Measurements from ENCODE around the gene NFKBIA. TPM values are rescaled to one million over a fixed set of nuclear protein-coding genes. Genes with fewer than 3 reads are reported as not detected.
A peak's percentile ranks its signal among the peaks of the same experiment; 100 is the strongest.
"Not testable (repeated sequence)": the region's sequence is repeated elsewhere in the genome, so short reads cannot be mapped to it uniquely, and the experiment has no call there.

NFKBIA gene
- total RNA-seq, 1 donor from 2014 or later, result 46.9 TPM

DNA sequence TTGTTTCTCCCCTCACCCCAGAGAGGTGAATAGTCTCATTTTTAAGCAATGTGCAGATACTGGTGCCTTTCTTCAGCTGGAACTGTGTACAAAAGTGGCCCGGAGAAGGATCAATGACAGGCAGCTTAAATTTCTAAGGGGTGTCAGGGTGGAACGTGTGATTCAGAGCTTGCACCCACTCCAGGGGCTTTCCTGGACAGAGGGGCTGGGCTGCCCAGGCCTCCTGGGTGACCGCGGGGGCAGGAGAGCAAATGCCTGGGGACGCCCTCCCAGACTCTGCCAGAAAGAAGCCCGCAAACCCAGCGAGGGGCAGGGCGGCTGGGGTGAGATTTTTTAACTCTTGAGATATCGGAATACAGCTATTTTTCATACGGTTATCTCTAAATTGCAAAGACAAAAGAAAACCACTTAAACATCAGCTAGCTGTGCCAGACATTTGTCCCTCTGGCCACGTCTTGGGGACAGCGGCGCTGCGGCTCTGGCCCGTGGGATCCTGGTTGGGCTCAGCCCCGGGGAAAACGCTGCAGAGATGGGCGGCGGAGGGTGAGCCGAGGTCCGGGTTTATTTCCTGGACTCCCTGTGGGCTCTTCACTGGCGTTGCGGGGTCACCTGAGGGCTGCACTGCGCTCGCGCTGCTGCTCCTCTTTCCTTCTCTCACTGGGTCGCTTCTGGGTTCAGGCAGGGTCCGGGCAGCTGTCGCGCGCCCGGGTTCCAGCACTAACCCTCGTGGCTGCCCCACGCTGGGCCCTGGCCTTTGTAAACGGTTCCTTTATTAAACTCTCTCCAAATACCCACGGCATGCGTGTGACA lies 35.8 kb downstream of the NFKBIA start:
- no peak for DNase-seq

- no peak for DNase-seq
Measured at GRCh38 chr14:35368139-35368460, 36.4 kb downstream of the NFKBIA start.

GRCh38 chr14:35367056-35367372 lies 37.5 kb downstream of the NFKBIA start:
- no peak for DNase-seq

- DNase-seq, result no peak
Measured at GRCh38 chr14:35366521-35366976, 38.0 kb downstream of the NFKBIA start.

- DNase-seq, result no peak
Measured at GRCh38 chr14:35366056-35366451, 38.5 kb downstream of the NFKBIA start.

- DNase-seq, result peak; percentile 42
Measured at GRCh38 chr14:35365130-35366055, 39.2 kb downstream of the NFKBIA start.

DNA sequence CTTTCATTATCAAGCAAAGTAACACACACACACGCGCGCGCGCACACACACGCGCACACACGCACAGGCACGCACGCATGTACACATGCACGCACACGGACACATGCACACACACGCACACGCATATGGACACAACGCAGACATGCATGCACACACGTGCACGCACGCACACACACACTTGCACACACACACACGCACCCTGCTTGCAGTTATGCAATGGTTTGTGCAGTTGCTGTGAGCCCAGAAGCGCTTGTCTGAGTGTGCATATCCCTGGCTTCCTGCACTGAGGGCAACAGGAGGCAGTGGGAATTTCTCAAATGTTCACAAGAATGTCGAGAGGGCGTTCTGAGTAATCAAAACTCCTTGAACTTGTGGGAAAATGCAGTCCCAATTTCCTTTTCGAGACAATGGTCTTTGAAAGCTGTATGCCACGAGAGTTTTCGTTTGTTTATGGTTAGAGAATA lies 41.6 kb downstream of the NFKBIA start:
- DNase-seq, result no peak

DNA sequence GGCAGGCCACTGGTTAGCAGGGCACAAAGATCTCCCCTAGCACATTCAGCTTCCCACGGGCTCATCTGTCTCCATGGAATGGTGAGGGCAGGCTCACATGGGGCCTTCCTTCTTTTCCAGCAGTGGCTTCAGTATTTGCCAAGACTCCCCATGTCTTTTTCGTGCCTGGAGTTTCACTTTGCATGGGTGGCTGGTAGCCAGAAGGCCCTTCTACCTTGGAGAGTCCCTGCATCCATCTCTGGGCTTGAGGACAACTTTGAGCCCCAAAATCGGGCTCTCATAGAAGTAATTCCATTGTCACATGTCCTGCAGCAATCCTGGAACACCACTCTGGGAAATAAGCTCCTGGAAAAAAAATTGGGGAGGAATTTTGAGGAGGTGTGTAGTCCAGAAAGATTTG lies 42.1 kb downstream of the NFKBIA start:
- no peak for DNase-seq

- DNase-seq, result no peak
Measured at GRCh38 chr14:35361141-35361480, 43.4 kb downstream of the NFKBIA start.

DNA sequence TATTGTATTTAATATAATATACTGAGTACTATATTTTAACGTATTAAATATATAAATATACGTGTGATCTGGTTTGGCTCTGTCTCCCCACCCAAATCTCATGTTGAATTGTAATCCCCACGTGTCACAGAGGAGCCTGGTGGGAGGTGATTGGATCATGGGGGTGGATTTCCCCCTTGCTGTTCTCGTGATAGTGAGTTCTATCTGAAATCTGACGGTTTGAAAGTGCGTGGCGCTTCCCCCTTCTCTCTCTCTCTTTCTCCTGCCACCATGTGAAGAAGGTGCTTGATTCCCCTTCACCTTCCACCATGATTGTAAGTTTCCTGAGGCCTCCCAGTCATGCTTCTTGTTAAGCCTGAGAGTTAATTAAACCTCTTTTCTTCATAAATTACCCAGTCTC lies 44.9 kb downstream of the NFKBIA start:
- DNase-seq, result not testable (repeated sequence)

DNA sequence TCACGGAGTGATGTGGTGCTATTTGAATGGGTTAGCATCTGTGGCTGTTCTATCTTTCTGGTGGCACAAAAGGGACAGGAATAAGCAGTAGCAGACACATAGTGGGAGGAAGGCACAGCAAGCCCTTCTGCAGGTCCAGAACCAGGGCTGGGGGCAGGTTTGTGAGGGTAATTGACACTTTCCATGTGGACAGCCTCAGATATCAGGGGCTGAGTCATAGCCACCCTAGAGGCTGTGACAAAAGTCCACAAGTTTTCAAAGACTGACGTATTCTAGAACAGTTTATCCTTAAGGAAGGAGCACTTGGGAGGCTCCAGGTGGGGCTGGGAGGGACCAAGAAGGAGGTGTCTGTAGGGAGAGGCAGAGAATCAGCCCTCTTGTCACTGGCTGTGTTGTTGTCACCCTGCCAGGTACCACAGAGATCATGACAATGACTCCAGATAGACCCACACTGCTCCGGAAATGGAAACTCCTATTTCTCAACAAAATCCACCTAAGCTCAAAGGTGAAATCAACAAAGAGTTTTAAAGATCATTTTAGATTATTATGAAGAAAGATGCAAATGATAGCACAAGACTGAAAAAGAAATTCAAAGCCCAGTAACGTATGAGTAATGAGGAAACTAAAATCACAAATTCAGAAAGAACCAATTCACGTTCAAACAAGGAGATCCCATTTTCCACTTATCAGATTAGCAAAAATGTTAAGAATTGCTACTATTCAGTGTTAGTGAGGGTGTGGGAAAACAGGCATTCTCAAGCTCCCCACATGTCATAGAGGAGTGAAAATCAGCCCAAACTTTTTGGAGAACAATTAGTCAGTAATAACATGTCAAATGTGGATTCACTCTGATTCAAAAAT lies 48.3 kb downstream of the NFKBIA start:
- DNase-seq, result no peak

- DNase-seq, result not testable (repeated sequence)
Measured at GRCh38 chr14:35355235-35355634, 49.3 kb downstream of the NFKBIA start.

- DNase-seq, result no peak
Measured at GRCh38 chr14:35353409-35354172, 51.0 kb downstream of the NFKBIA start.

GRCh38 chr14:35352274-35353233 lies 52.0 kb downstream of the NFKBIA start:
- DNase-seq, result no peak

DNA sequence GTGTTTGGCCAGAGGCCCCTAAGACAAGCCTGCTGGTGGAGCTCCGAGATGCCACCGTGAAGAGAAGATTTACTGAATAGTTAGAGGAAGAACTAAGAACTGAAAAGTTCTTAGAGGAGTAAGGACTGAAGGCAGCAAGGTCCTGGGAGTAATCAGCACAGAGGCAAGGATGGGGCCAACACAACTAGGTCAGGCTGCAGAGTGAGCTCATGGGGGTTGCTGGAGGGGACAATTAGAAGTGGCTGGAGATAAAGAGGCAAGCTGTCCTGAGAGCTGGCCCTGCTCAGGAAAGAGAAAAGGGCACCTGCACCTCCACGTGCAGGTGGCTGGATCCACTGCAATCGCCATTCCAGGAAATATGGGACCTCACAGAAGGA lies 52.7 kb downstream of the NFKBIA start:
- DNase-seq, result no peak

Other genes starting within 250 kb of the NFKBIA start
- 175 TPM for gene PSMA6, start 112.4 kb downstream of the NFKBIA start, total RNA-seq
- 0.47 TPM for gene INSM2, start 129.4 kb upstream of the NFKBIA start, total RNA-seq

Data from occipital lobe (tissue), 2 donors.